NCI-H345 (cell line): ENCODE measurements around the gene MAMDC2.
"Not testable (repeated sequence)": the region's sequence is repeated elsewhere in the genome, so short reads cannot be mapped to it uniquely, and the experiment has no call there.

Experiments used
- DNase-seq: peaks from one replicate; lab custom pipeline; 2025; lab: John Stamatoyannopoulos, UW

Gene MAMDC2

GRCh38 chr9:70204743-70205142, 161.1 kb downstream of the MAMDC2 start:
- peak; percentile 11 for DNase-seq

- DNase-seq = peak; percentile 79
Measured at GRCh38 chr9:70205366-70206020, 161.8 kb downstream of the MAMDC2 start.

- no peak for DNase-seq
Measured at GRCh38 chr9:70217029-70217428, 173.4 kb downstream of the MAMDC2 start.

- no peak for DNase-seq
Measured at GRCh38 chr9:70218767-70219166, 175.1 kb downstream of the MAMDC2 start.

GRCh38 chr9:70220216-70220615, 176.6 kb downstream of the MAMDC2 start:
- DNase-seq = no peak

GRCh38 chr9:70222354-70222753, 178.7 kb downstream of the MAMDC2 start:
- DNase-seq = no peak

- DNase-seq = no peak
Measured at GRCh38 chr9:70228118-70228517, 184.5 kb downstream of the MAMDC2 start.

- DNase-seq = no peak
Measured at GRCh38 chr9:70228611-70229010, 185.0 kb downstream of the MAMDC2 start.

- DNase-seq = no peak
Measured at GRCh38 chr9:70229026-70229425, 185.4 kb downstream of the MAMDC2 start.

- DNase-seq = no peak
Measured at GRCh38 chr9:70229579-70229978, 185.9 kb downstream of the MAMDC2 start.

- no peak for DNase-seq
Measured at GRCh38 chr9:70232476-70232875, 188.8 kb downstream of the MAMDC2 start.

GRCh38 chr9:70234208-70234607, 190.6 kb downstream of the MAMDC2 start:
- DNase-seq = not testable (repeated sequence)

- not testable (repeated sequence) for DNase-seq
Measured at GRCh38 chr9:70245952-70246351, 202.3 kb downstream of the MAMDC2 start.

GRCh38 chr9:70250221-70250620, 206.6 kb downstream of the MAMDC2 start:
- DNase-seq = no peak

- DNase-seq = no peak
Measured at GRCh38 chr9:70255486-70255885, 211.8 kb downstream of the MAMDC2 start.

GRCh38 chr9:70256123-70256551, 212.5 kb downstream of the MAMDC2 start:
- no peak for DNase-seq

- no peak for DNase-seq
Measured at GRCh38 chr9:70257502-70257901, 213.9 kb downstream of the MAMDC2 start.

- peak; percentile 89 for DNase-seq
Measured at GRCh38 chr9:70257991-70258691, 214.5 kb downstream of the MAMDC2 start.

- peak; percentile 93 for DNase-seq
Measured at GRCh38 chr9:70258692-70259511, 215.3 kb downstream of the MAMDC2 start, which contains the start of gene SMC5. Gene SMC5 (plus strand): TSS chr9:70258978. CDS start chr9:70259079, 101 bp downstream.

- no peak for DNase-seq
Measured at GRCh38 chr9:70259512-70259802, 215.8 kb downstream of the MAMDC2 start.

GRCh38 chr9:70260007-70260443, 216.4 kb downstream of the MAMDC2 start:
- peak; percentile 21 for DNase-seq

GRCh38 chr9:70260606-70261005, 217.0 kb downstream of the MAMDC2 start:
- DNase-seq = no peak
